NCI-H146 (cell line): Measurements from ENCODE around the gene BRSK2.

Experiments
- DNase-seq: peaks from one replicate; lab custom pipeline; 2025; lab: John Stamatoyannopoulos, UW

The BRSK2 gene

DNA sequence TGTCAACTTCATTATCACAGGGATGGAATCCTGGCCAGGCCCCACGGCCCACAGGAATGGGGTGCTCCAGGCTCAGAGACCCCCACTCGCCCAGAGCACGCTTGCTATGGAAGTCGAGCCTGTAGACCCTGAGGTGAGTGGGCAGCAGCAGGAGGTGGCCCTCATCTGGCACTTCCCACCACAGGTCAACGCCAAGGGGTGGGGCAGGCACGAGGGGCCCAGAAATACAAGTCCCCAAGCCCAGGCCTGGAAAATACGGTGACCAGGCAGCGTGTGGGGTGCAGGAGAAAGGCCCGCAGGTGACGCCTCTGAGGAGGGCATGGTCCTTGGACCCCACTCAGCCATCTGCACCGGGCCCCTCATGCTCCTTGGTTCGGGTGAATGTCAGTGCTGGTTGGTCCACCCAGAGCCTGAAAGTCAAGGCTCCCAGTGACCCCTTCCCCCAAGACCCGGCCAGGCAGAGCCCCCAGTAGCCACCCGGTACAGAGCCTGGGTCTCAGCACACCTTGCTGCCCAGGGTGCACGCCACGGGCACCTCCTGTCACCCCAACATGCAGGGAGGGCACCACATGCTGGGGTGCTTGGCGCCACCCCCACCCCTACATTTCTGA is 94.4 kb downstream of the BRSK2 start:
- no peak for DNase-seq

DNA sequence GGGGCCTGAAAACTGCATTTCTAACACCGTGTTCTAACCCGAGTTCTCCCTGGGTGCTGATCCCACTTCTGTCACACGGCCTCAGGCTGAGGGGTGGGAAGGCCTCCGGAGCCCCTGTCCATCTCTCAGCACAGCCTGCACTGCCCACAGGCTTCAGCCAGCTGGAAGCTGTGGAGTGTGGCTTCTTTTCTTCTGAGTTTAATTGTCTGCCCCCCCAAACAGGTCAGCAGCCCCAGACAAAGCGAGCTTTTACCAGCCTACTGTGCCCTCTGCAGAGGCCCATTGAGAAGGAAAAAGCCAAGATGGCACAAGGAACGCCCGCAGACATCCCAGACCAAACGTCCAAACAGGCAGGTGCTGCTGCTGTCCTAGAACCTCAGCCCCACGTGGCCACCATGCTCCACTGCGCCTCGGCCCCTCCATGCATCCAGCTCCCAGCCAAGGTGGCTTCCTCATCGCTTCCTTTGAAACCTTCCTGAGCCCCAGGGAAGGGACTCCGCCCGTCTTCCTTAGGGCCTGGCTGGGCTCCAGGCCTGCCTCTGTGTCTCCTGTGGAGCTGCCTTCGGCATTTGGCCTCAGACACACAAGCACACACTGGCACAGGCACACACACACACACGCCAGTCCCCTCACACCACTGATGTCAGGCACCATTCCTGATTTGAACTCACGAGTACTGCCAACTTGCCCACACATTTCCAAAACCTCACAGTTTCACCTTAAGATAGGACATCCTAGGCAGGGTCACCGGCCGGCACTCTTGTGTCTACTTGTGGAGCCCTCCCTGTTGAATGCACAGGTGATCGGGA is 95.2 kb downstream of the BRSK2 start:
- DNase-seq: no peak

DNA sequence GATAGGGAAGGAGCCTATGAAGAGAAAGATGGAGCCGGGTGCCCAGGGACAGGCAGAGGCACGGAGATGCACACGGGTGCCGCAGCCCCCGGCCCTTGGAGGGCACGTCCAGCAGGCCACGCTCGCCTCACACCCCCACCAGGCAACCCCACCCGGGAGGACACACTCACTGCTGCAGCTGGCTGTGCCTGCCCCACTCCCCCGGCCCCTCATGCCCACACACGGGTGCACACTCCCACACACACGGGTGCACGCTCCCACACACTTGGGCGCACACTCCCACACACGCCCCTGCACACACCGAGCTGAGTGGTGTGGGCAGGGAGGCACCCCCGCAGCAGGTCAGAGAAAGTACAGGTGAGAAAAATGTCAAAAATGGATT is 95.8 kb downstream of the BRSK2 start:
- no peak for DNase-seq

DNA sequence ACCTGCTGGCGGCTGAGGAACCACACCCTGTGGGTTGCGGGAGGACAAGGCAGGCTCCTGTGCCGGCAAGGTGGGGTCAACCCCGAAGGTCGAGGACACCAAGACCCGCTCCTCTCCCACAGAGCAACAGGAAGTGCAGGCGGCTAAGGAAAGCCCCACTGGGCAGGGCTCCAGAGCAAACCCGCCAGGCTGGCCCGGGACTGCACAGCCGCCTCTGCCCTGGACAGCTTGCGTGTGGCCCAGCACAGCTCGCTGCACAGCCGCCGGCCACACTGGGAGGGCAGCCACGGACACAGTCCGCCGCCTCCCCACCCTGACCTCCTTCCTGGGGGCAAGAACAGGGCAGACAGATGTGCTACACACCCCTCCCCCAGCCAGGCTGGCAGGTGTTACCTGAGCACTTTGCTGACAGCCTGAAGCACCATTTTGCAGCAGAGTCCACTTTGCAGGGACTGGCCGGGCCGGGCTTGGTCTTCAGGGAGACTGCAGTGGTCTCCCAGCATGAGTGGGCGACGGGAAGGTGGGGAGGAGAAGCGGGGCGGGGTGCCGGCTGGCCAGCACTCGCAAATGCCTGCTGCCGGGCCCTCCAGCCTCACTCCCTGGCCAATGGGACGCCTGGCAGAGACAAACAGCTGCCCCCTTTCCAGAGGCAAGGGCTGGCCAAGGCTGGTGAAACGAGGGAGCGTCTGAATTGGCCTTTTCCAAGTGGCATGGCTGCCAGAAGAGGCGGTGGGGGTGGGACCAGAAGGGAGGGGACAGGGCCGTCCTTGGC is 96.5 kb downstream of the BRSK2 start, which contains the start of gene MOB2:
MOB2 (minus strand) TSS at position 726 of the 772 bp plus-strand sequence; CDS start at position 503, 223 bp downstream.
- DNase-seq: peak; percentile 48

DNA sequence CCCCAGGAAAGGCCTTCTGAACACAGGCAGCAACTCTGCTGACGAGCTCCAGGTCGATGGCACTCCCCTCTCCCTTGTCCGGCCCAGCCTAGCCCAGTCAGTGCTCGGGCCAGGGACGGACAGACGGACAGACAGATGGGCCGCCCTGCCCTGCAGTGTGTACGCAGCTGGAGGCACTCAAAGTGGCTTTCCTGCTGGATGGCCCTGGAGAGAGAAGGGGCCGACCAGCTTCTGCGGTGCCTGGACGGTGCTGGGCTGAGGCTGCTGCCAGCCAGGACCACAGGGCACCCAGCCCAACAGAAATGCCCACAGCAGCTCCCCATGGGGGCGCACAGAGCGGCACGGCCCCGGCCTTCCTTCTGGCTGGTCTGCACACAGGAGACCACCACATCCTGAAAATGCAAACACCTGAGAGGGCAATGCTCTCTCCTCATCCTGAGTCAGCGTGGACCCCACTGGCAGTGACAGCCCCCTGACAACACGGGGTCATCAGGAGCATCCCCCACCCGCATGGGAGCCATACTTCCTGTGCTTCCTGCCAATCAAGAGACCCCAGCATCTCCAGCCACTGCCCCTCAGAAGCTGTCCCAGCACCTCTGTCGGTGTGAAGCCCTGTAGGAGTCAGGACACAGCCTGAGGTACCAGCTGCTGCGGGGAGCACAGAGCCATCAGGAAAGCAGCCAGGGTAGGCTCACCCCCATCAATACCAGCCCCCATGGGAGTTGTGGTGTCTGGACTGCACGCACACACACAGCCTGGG is 97.5 kb downstream of the BRSK2 start:
- no peak for DNase-seq

DNA sequence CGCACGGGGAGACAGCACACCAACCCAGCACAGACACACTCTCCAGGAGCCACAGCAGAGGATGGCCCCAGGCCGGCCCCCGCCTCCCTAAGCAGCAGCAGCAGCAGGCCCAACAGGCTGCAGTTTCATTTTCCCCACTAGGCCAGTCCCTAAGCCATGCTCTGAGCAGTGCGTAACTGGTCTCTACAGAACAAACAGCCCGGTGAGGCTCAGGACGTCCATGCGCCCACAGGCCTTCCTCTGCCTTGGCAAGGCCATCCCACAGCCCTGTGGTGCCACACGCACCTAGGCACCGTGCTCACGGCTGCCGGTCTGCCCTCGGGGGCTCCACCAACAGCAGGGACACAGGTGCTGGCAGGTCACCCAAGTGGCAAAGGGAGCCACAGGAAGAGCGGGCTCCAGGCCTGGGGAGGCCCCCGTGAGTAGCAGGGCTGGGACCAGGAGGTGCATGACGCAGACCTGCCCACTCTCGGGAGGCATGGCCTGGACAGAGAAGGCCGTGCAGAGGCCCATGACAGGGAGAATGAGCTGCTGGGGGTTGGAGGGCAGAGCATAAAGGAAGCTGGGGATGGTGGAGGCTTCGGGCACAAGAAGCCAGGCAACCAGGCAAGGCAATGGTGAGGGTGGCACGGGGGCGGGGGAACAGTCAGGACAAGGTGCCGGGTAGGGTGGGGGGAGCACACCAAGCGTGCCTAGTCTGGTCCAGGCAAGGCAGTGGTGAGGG is 98.3 kb downstream of the BRSK2 start:
- no peak for DNase-seq

DNA sequence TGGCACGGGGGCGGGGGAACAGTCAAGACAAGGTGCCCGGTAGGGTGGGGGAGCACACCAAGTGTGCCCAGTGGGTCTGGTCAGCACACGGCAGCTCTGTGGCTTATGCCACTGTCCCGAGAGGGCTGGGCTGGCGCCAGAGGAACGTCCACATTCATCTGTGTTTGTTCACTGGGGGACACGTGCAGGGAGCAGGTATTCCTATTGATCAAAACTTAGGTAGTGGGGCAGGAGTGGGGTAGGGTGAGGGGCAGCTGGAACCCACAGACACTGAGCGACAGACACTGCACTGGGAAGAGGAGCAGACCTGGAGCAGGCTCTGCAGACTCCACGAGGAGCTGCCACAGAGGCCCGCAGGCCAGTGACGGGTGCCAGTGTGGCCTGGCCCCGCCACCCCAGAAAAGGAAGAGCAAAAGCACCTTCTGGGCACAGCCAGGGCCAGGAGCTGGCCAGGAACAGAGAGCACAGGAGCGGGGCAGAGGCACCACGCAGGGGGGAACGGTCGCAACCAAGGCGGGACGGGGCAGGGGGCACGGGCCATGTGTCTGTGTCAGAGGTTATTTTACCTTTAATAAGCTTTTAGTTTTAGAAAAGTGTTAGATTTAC is 98.9 kb downstream of the BRSK2 start:
- DNase-seq: no peak

DNA sequence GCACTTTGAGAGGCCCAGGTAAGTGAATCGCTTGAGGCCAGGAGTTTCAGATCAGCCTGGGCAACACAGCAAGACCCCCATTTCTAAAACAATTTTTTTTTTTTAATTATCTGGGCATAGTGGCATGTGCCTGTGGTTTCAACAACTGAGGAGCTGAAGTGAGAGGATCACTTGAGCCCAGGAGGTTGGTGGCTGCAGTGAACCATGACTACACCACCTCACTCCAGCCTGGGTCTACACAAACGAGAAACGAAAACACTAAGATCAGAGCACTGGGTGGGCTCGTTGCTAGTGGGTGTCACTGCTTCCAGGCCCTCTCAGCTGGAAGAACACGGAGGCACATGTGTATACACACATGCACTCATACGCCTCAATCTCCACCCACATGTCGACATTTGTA is 100.9 kb downstream of the BRSK2 start:
- DNase-seq: no peak

DNA sequence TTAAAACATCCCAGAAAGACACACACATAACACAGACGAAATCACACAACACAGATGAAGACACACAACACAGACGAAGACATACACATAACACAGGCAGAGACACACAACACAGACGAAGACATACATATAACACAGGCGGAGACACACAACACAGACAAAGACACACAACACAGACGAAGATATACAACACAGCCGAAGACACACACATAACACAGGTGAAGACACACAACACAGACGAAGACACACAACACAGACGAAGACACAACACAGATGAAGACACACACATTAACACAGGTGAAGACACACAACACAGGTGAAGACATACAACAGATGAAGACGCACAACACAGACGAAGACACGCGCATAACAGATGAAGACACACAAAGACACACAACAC is 101.6 kb downstream of the BRSK2 start:
- no peak for DNase-seq

DNA sequence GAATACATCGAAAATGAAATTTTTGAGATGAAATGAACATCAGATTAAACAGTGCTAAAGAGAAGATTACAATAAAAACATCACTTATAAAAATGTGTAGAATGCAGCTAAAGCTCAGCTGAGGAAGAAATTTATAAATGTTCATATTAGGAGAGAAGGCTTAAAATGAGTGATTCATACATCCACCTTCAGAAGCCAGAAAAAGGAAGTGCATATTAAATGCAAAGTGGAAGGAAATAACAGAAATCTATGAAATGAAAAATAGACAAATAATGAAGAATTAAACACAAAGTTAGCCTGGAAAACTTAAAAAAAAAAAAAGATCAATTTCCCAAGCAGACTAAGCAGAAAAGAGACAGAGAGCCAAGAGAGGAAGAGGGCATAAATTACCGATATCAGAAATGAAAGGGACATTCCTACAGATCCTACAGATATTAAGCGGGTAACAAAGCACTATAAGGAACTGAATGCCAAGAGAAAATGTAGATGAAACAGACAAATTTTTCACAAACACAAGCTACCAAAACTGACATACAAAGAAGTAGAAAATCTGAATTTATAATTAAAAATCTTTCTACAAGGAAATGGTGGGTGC is 104.0 kb downstream of the BRSK2 start:
- DNase-seq: no peak

DNA sequence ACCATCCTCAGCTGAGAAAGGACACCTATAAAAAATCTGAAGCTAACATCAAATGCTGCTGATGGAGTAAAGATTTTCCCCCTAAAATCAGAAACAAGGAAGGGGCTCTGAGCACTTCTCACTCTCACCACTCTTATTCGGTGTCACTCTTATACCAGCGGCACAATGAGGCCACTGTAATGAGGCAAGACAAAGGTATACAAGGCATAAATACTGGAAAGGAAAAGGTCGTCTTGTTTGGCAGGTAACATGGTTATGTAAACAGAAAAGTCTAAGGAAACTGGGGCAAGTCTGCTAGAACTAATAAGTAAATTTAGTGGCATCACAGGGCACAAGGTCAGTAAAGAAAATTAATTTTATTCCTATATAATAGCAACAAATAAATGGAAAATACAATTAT is 104.9 kb downstream of the BRSK2 start:
- DNase-seq: no peak

DNA sequence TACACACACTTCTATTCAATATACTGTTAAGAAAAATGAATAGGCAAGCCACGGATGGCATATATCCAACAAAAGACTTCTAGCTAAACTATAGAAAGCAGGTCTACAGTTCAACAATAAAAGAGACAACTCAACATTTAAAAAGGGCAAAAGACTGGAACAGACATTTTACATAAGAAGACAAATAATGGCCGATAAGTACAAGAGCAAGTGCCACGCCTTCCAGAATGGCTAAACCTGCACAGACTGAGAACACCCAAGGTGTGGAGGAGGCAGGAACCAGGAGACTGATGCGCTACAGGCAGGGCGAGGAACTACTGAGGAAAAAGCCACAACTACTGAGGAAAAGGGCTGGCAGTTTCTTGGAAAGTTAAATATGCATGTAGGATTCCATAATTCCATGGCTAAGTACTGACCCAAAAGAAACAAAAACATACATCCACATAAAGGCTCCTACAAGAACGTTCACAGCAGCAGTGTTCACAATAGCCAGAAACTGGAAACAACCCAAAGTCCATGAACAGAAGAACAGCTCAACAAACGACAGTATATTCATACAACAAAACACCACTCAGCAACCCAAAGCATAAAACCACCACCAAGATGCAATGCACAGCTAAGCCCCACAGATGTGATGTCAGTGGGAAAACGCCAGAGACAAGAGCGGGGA is 106.5 kb downstream of the BRSK2 start:
- DNase-seq: no peak

DNA sequence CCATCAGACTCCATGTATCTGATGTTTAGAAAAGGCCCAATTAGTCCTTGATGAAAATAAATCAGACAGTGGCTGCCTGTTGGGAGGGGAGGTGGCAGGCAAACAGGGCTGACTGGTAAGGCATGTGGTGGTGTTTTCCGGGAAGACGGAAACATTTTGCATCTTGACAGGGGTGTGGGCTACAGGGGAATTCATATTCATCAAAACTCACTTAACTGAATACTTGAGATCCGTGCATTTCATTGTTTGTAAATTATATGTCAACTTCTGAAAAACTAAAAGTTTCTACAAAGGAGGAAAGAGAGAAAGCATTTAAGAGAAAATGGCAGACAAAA is 107.0 kb downstream of the BRSK2 start:
- no peak for DNase-seq

DNA sequence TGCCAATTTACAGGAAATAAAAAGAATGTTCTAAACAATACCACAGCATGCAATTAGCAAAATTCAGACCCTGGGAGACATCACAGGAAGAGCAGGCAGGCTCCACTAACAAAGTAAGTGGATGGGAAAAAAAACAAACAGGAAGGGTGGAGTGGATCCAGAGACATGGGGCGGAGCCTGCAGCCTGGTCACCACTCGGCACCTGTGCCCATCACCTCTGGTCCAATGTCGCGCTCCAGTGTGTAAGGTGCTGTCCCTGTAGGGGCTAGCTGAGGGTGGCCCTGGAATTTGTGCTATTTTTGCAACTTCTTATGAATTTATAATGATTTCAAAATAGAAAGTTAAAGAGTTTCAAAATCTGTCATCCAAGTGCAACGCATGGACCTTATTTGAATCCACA is 107.9 kb downstream of the BRSK2 start:
- no peak for DNase-seq

DNA sequence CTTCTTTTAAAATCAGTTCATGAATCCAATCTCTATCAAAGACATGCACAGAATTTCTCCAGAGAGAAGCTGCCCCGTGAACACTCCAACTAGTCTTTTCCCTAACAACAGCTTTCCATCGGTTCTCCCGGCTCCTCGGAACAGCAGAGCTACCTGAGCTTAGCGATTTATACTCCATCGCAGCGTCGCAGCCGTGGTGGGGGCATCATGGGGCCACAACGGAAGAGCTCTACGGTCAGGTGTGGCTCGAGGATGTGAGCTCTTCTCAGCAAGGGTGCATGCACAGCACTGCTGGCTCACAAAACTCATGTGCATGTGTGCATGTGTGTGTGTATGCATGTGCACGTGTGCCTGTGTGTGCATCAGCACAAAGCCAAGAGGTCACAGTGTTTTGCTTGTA is 108.5 kb downstream of the BRSK2 start:
- DNase-seq: no peak

DNA sequence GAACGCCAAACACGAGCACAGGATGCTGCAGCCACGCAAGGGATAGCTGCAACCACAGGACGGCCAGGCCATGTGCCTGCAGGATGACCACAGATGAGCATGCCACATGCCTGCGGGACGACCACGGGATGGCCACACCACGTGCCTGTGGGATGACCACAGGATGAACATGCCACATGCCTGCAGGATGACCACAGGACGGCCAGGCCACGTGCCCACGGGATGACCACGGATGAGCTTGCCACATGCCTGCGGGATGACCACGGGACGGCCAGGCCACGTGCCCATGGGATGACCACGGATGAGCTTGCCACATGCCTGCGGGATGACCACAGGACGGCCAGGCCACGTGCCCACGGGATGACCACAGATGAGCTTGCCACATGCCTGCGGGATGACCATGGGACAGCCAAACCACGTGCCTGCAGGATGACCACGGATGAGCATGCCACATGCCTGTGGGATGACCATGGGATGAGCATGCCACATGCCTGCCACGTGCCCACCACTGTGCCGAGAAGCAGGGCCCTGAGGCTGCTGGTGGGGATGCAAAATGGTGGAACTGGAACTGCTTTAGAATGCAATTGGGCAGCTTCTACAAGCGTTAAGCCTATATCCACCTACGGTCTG is 109.6 kb downstream of the BRSK2 start:
- no peak for DNase-seq

DNA sequence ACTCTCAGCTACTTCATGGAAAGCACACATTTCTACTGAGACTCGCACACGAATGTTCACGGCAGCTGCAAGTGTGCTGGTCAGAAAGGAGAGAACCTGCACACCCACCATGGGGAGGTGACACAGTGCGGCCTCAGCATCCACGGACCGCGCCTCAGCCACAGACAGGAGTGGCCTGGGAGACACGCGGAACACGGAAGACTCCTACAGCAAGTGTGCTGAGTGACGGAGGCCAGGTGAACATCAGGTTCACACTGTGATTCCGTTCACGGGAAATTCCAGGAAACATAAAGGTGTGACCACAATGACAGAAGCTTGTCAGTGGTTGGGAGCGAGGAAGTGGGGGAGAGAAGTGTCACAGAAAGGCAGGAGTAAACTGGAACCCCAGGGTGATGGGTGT is 110.2 kb downstream of the BRSK2 start:
- no peak for DNase-seq

DNA sequence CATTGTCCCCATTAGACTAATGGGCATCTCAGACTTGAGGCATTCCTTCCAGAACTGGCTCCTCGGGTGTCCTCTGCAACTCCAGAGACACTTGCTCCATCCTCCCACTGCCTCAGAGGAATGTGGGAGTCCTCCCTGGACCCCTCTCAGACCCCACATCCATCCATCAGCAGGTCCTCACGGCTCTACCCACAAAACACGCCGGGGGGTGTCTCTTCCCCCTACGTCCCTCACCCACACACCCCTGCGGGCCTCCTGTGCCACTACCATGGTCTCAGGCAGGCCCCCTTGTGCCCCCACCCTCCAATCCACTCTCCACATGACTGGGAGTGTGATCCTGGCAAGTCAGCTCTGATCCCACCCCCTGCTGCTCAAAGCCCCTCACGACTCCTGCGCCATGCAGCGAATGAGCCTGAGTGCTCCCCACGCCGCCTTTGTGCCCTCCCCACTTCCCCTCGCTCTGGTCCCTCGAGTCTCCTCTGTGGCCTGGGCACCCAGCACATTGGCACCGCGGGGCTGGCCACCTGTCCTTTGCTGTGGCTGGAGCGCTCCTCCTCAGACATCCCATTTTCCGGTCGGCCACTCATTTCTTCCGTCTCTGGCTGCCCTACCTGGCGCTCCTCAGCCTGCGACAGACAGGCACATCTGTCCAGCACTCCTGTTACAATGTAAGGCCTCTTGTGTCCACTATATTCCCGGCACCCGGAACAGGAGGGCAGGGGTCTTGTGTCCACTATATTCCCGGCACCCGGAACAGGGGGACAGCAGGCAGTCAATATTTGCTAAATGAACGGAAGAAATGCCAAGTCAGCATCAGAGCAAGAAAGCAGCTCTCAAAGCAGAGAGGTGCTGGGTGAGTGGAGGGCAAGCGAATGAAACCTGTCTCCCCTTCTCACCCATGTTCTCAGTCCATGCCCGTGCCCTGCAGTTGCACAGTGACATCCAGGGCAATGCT is 111.0 kb downstream of the BRSK2 start:
- DNase-seq: no peak
